ENCODE measurements around the gene HOXB1.
A peak's percentile ranks its signal among the peaks of the same experiment; 100 is the strongest.

- TF ChIP-seq, protein P1, sequence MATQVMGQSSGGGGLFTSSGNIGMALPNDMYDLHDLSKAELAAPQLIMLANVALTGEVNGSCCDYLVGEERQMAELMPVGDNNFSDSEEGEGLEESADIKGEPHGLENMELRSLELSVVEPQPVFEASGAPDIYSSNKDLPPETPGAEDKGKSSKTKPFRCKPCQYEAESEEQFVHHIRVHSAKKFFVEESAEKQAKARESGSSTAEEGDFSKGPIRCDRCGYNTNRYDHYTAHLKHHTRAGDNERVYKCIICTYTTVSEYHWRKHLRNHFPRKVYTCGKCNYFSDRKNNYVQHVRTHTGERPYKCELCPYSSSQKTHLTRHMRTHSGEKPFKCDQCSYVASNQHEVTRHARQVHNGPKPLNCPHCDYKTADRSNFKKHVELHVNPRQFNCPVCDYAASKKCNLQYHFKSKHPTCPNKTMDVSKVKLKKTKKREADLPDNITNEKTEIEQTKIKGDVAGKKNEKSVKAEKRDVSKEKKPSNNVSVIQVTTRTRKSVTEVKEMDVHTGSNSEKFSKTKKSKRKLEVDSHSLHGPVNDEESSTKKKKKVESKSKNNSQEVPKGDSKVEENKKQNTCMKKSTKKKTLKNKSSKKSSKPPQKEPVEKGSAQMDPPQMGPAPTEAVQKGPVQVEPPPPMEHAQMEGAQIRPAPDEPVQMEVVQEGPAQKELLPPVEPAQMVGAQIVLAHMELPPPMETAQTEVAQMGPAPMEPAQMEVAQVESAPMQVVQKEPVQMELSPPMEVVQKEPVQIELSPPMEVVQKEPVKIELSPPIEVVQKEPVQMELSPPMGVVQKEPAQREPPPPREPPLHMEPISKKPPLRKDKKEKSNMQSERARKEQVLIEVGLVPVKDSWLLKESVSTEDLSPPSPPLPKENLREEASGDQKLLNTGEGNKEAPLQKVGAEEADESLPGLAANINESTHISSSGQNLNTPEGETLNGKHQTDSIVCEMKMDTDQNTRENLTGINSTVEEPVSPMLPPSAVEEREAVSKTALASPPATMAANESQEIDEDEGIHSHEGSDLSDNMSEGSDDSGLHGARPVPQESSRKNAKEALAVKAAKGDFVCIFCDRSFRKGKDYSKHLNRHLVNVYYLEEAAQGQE (IDR thresholded peaks at IDR 0.05; ENCODE audit: low read depth, low read length) = no peak
- TF ChIP-seq POLR2AphosphoS5 (IDR thresholded peaks at IDR 0.05; ENCODE audit: low read depth, low read length) (no peak), NFIC (IDR thresholded peaks at IDR 0.05; ENCODE audit: borderline replicate concordance) (no peak), EZH2phosphoT487 (IDR thresholded peaks at IDR 0.05; ENCODE audit: borderline replicate concordance, low read depth) (peak; percentile 63; the same call in 1 of the 2 replicates), CTCF (IDR thresholded peaks at IDR 0.05) (no peak), MAX (IDR thresholded peaks at IDR 0.05; ENCODE audit: low read depth) (no peak), ELF1 (IDR thresholded peaks at IDR 0.05) (no peak), RFX5 (IDR thresholded peaks at IDR 0.05; ENCODE audit: low read length) (no peak), RAD21 (IDR thresholded peaks at IDR 0.05; ENCODE audit: low read length) (no peak), JUND (IDR thresholded peaks at IDR 0.05) (no peak), USF2 (IDR thresholded peaks at IDR 0.05; ENCODE audit: borderline replicate concordance, low read depth, low read length) (no peak), FOXJ3 (CRISPR knock-in tag; IDR thresholded peaks at IDR 0.05) (no peak), GABPA (IDR thresholded peaks at IDR 0.05; ENCODE audit: low read depth) (no peak)
These were observed 11.9 kb upstream of the HOXB1 start for GRCh38 chr17:48542698-48543106.

Data from SK-N-SH (cell line).